OCI-LY3 (cell line): ENCODE results near the gene SEC23B.
"Not testable (repeated sequence)": the region's sequence is repeated elsewhere in the genome, so short reads cannot be mapped to it uniquely, and the experiment has no call there.

Experiments used
- CTCF ChIP-seq: fragments of 200-600, 300-600 bp; sonication (generic); IDR thresholded peaks from 2 replicates; pipeline ENCODE4 v1.5.1; 2014; ENCODE audit warnings: antibody characterized with exemption, low read length, low read depth
- EZH2phosphoT487 ChIP-seq: fragments of 200-600 bp; shearing (Covaris generic); IDR thresholded peaks from 2 replicates; pipeline ENCODE4 v1.6.1; 2018; ENCODE audit warnings: antibody characterized with exemption, mixed run types, low read depth

DNA sequence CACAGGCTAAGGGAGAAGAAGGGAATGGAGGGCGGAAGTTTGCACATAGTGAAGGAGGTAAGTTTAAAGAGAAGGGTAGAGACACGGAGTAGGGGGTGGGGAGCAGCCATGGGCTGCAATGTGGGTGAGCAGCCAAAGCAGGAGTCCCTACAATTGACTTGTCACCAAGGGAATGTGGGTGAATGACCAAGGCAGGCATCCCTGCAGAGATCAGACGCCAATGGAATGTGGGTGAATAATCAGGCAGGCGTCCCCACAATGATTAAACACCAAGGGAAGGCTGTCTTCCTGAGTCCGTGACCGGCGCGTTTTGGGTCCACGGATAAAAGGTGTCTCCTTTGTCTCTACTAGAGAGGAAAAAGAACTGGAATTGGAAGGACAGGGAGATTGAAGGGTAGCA lies 14.3 kb downstream of the SEC23B start:
- not testable (repeated sequence) for TF ChIP-seq CTCF, EZH2phosphoT487
